Prostate gland (tissue), 2 donors: ENCODE measurements around the gene ADRM1.

Source experiments
- POLR2A ChIP-seq: fragments of 450-650 bp; IDR thresholded peaks from one replicate; pipeline ENCODE4 v1.6.1; 2016; ENCODE audit warnings: antibody characterized with exemption, mild to moderate bottlenecking
- POLR2AphosphoS5 ChIP-seq: sonication (generic); formaldehyde crosslinking; IDR thresholded peaks from one replicate; pipeline ENCODE4 v1.6.1; 2017; ENCODE audit warnings: antibody characterized with exemption
- TF ChIP-seq, protein P1 (sequence below), 4 experiments: fragments of 200-600 bp in 2 of 4; fragments of 450-650 bp in 2 of 4; sonication (generic) in 2 of 4; IDR thresholded peaks; 1 replicate in 3 of 4; 2 replicates in 1 of 4; pipeline ENCODE4 v1.5.1; 2016 to 2019; ENCODE audit warnings: antibody characterized with exemption in 4 of 4, mild to moderate bottlenecking in 2 of 4, moderate library complexity in 2 of 4

GRCh38 chr20:62301111-62301668 lies 1.6 kb upstream of the ADRM1 start:
- TF ChIP-seq POLR2A (no peak), POLR2AphosphoS5 (no peak)
- TF ChIP-seq, protein P1, sequence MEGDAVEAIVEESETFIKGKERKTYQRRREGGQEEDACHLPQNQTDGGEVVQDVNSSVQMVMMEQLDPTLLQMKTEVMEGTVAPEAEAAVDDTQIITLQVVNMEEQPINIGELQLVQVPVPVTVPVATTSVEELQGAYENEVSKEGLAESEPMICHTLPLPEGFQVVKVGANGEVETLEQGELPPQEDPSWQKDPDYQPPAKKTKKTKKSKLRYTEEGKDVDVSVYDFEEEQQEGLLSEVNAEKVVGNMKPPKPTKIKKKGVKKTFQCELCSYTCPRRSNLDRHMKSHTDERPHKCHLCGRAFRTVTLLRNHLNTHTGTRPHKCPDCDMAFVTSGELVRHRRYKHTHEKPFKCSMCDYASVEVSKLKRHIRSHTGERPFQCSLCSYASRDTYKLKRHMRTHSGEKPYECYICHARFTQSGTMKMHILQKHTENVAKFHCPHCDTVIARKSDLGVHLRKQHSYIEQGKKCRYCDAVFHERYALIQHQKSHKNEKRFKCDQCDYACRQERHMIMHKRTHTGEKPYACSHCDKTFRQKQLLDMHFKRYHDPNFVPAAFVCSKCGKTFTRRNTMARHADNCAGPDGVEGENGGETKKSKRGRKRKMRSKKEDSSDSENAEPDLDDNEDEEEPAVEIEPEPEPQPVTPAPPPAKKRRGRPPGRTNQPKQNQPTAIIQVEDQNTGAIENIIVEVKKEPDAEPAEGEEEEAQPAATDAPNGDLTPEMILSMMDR (IDR thresholded peaks at IDR 0.05): no peak
